K562 (cell line): Measurements from ENCODE around the gene ZFPM1. TPM values are rescaled to one million over a fixed set of nuclear protein-coding genes. Genes with fewer than 3 reads are reported as not detected.
A peak's percentile ranks its signal among the peaks of the same experiment; 100 is the strongest.

Source experiments
- ATAC-seq: fragments of 200-7000 bp; cut with Tn5 transposase; 3 replicates; pipeline ENCODE4 v1.9.1; 2020; ENCODE audit warnings: moderate library complexity
- BruUV-seq: library from RNA; stranded (reverse); fragments of 400-500 nt; replicated peaks from 2 replicates; lab custom pipeline; 2021; lab: Mats Ljungman, UMichigan
- CTCF ChIA-PET: fragments of 300-600 bp; formaldehyde crosslinking; extraction: SDS; loops from one replicate; lab custom pipeline; 2021; ENCODE audit warnings: low intra/inter-chr PET ratio; lab: Yijun Ruan, JAX
- POLR2A ChIA-PET: fragments of 300-600, 350-650 bp; sonication (Branson Sonifier 250); formaldehyde crosslinking; extraction: SDS; loops from one replicate; lab custom pipeline; 2021; ENCODE audit warnings: antibody characterized with exemption, inconsistent platforms; lab: Yijun Ruan, JAX
- DNase-seq, 4 experiments: peaks; one replicate each; pipeline versions ENCODE4 v3.0.0 to v3.0.0-alpha.2; 2011 to 2018; ENCODE audit warnings: low spot score in 3 of 4, mixed read lengths in 3 of 4; ENCODE audit errors: extremely low read depth in 1 of 4
- FAIRE-seq: peaks from 2 replicates; lab custom pipeline; 2011; peaks lifted over from hg19 to GRCh38; lab: Jason Lieb, UNC
- H2AFZ ChIP-seq: 2 replicates; pipeline ENCODE4 v1.6.0; 2011; ENCODE audit warnings: low read depth, low read length, control low read depth, inconsistent platforms
- H3K27ac ChIP-seq: fragments of 200-600 bp; 3 replicates; pipeline ENCODE4 v1.8.0; 2011; ENCODE audit warnings: low read depth, mild to moderate bottlenecking, control low read depth, inconsistent platforms, low read length, moderate library complexity, mixed read lengths; ENCODE audit errors: extremely low read depth
- H3K27me3 ChIP-seq, 2 experiments: fragments of 300-600 bp in 1 of 2; 2 replicates in 1 of 2; 3 replicates in 1 of 2; pipeline versions ENCODE4 v1.6.0 to v1.8.0; 2011; ENCODE audit warnings: inconsistent platforms in 2 of 2, low read length in 2 of 2, mild to moderate bottlenecking in 1 of 2, mixed read lengths in 1 of 2, moderate library complexity in 1 of 2; ENCODE audit not compliant: control insufficient read depth in 2 of 2, insufficient read depth in 2 of 2
- H3K36me3 ChIP-seq: fragments of 300-600 bp; 3 replicates; pipeline ENCODE4 v1.8.0; 2011; ENCODE audit warnings: mild to moderate bottlenecking, low read length, inconsistent platforms; ENCODE audit not compliant: control insufficient read depth, insufficient read depth
- H3K4me1 ChIP-seq, 2 experiments: fragments of 200-600 bp in 1 of 2; replicated peaks in 1 of 2; 2 replicates in 1 of 2; 3 replicates in 1 of 2; pipeline versions ENCODE4 v1.5.1 to v1.8.0; 2011; ENCODE audit warnings: inconsistent platforms in 2 of 2, low read length in 2 of 2, mild to moderate bottlenecking in 1 of 2, mixed read lengths in 1 of 2, moderate library complexity in 1 of 2; ENCODE audit not compliant: control insufficient read depth in 2 of 2, insufficient read depth in 2 of 2
- H3K4me2 ChIP-seq: 2 replicates; pipeline ENCODE4 v1.6.1; 2011; ENCODE audit warnings: low read length, control low read depth, inconsistent platforms, mixed read lengths; ENCODE audit not compliant: insufficient read depth
- H3K4me3 ChIP-seq: fragments of 200-600 bp; sonication (generic), shearing (Covaris generic); 2 replicates; pipeline ENCODE4 v1.5.1; 2016; ENCODE audit warnings: control low read depth, inconsistent platforms
- H3K79me2 ChIP-seq: fragments of 200-600 bp; 3 replicates; pipeline ENCODE4 v1.8.0; 2011; ENCODE audit warnings: low read length, inconsistent platforms; ENCODE audit not compliant: control insufficient read depth, insufficient read depth
- H3K9ac ChIP-seq, 2 experiments: 2 replicates each; pipeline versions ENCODE4 v1.6.0 to v1.6.1; 2011; ENCODE audit warnings: low read depth in 2 of 2, low read length in 2 of 2, control low read depth in 1 of 2, inconsistent platforms in 1 of 2, mild to moderate bottlenecking in 1 of 2, mixed read lengths in 1 of 2; ENCODE audit not compliant: insufficient read depth in 1 of 2
- H3K9me1 ChIP-seq: one replicate; pipeline ENCODE4 v1.6.0; 2011; ENCODE audit warnings: inconsistent platforms, mild to moderate bottlenecking, low read length, moderate library complexity; ENCODE audit not compliant: control insufficient read depth, insufficient read depth
- H3K9me3 ChIP-seq: replicated peaks from 2 replicates; pipeline ENCODE4 v1.5.1; 2011; ENCODE audit warnings: low read depth, low read length, inconsistent platforms; ENCODE audit not compliant: control insufficient read depth, insufficient read depth
- H4K20me1 ChIP-seq: replicated peaks from 2 replicates; pipeline ENCODE4 v1.6.1; 2011; ENCODE audit warnings: low read length, inconsistent platforms, mixed read lengths; ENCODE audit not compliant: control insufficient read depth, insufficient read depth
- HNRNPL ChIP-seq: fragments of 200-400 bp; formaldehyde crosslinking; IDR thresholded peaks from 2 replicates; pipeline ENCODE4 v1.6.1; 2017; ENCODE audit warnings: low read depth, mild to moderate bottlenecking, low read length
- L3MBTL2 ChIP-seq: fragments of 450-650 bp; IDR thresholded peaks from 2 replicates; pipeline ENCODE4 v1.6.1; 2016; ENCODE audit warnings: mild to moderate bottlenecking, moderate library complexity
- NFIC ChIP-seq: fragments of 450-650 bp; IDR thresholded peaks from 2 replicates; pipeline ENCODE4 v1.6.1; 2017; ENCODE audit warnings: mild to moderate bottlenecking, inconsistent platforms
- NFIX ChIP-seq: fragments of 250-450 bp; sonication (Bioruptor Pico); IDR thresholded peaks from 2 replicates; pipeline ENCODE4 v1.4.0; 2020; ENCODE audit warnings: low read depth, mild to moderate bottlenecking, moderate library complexity
- POLR2G ChIP-seq: fragments of 200-400 bp; formaldehyde crosslinking; IDR thresholded peaks from 2 replicates; pipeline ENCODE4 v1.6.1; 2017; ENCODE audit warnings: low read depth, mild to moderate bottlenecking, antibody characterized with exemption, low read length, moderate library complexity
- RBM22 ChIP-seq: fragments of 200-400 bp; formaldehyde crosslinking; IDR thresholded peaks from 2 replicates; pipeline ENCODE4 v1.6.1; 2018; ENCODE audit warnings: low read length, low read depth; ENCODE audit not compliant: poor library complexity, severe bottlenecking
- RREB1 ChIP-seq: fragments of 250-450 bp; sonication (Bioruptor Pico); IDR thresholded peaks from 2 replicates; pipeline ENCODE4 v1.4.0; 2020
- WGBS: fragments of 100-300 bp; shearing (Covaris generic); methylation state at CpG from one replicate; pipeline ENCODE4 v1.1.6; 2016; ENCODE audit warnings: low coverage, mixed read lengths; ENCODE audit not compliant: insufficient coverage; ENCODE audit errors: missing lambda C conversion rate; 5-methylcytosine and 5-hydroxymethylcytosine counted together
- in situ Hi-C: fragments of 300-500 bp; cut with MboI; formaldehyde crosslinking; loops from 4 replicates; pipeline ENCODE4 v1.15.0; 2018; ENCODE audit warnings: inconsistent platforms, mixed read lengths
- intact Hi-C: fragments of 100-400 bp; cut with micrococcal nuclease; formaldehyde crosslinking; loops from 2 replicates; pipeline ENCODE4 v1.14.2; 2022
- polyA plus RNA-seq, 8 experiments: library from polyadenylated mRNA; depleted of rRNA in 4 of 8; stranded (reverse) in 5 of 8; unstranded in 3 of 8; fragments of >200 nt; fragmentation: Nextera tagmentation in 2 of 8; fragmentation: Illumina TruSeq in 1 of 8; extraction: Ambion mirVana in 2 of 8; extraction: Trizol in 1 of 8; gene quantifications; 2 replicates each; pipeline versions ENCODE4 v1.2.1 to v1.2.3, GENCODE V29; 2011 to 2014; ENCODE audit warnings: inconsistent platforms in 1 of 8, missing spikeins in 1 of 8
- total RNA-seq, 7 experiments: library from RNA; depleted of rRNA in 6 of 7; stranded (reverse); fragments of >200 nt in 6 of 7; fragmentation: Illumina TruSeq in 2 of 7; extraction: Trizol in 2 of 7; gene quantifications; 2 replicates each; pipeline versions ENCODE4 v1.2.1 to v1.2.3, GENCODE V29; 2011 to 2021; ENCODE audit warnings: low replicate concordance in 1 of 7
- TF ChIP-seq, protein P1 (sequence below), 3 experiments: IDR thresholded peaks in 2 of 3; conservative IDR thresholded peaks in 1 of 3; 2 replicates each; pipeline ENCODE4 v1.5.1; 2011 to 2012; ENCODE audit warnings: low read length in 3 of 3, mild to moderate bottlenecking in 3 of 3, control low read depth in 2 of 3, improper control_type of control experiment in 1 of 3, inconsistent platforms in 1 of 3, low read depth in 1 of 3, mixed read lengths in 1 of 3, moderate library complexity in 1 of 3; ENCODE audit not compliant: insufficient read depth in 2 of 3

The ZFPM1 gene
- total and polyA plus RNA-seq, 9 of the 15 experiments (the other 6 are each of a cell fraction or from before 2014, with no cell fraction given): 0.03 to 35.9 (median 1.4) TPM

DNA sequence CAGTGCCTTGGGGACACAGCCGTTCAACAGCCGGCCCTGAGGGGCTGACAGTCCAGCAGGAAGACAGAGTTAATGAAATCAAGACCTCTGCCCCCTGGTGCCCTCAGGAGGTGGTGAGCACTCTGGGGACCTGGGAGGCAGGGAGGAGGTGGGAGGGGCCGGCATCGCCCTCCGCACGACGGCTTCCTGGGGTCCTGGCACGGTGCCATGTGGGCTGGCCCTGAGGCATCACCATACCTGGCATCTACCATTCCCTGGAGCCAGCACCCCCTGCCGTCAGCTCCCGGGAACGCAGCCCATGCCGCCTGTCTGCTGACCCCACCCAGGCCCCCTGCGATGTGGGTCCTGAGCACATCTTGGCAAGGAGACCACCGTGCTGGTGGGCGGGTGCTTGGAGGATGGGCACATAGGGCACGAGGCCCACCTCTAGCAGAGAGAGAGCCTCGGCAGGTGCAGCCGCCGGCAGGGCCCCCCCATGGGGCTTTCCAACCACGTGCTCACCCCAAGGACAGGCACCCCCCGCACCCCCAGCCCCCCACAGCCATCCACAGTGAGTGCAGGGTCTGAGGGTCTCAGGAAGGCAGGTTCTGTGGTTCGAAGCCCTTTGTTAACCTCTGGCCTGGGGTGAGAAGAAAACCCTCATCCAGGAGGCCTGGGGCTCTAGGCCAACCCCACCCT, 52.5 kb downstream of the ZFPM1 start:
- H4K20me1 ChIP-seq: no peaks in the 10 kb centered on the region
- no peak overlapping the region for H3K4me2 ChIP-seq
- in situ Hi-C loops: no loop called here
- peaks cover 59% of the 10 kb centered on the region; the same call in 2 of the 3 replicates for H3K36me3 ChIP-seq
- peaks cover 48% of the 10 kb centered on the region for H3K79me2 ChIP-seq
- no peak overlapping the region for H2AFZ ChIP-seq
- peaks cover 31 to 96% of the 10 kb centered on the region in 2 experiments for H3K4me1 ChIP-seq
- no peak for FAIRE-seq
- no peaks in the 10 kb centered on the region for H3K9me3 ChIP-seq
- TF ChIP-seq HNRNPL: 0 out of 2 replicates have a peak, but pooled peaks have one; percentile 24
- peak; percentile 33 for TF ChIP-seq RBM22
- TF ChIP-seq, protein P1, sequence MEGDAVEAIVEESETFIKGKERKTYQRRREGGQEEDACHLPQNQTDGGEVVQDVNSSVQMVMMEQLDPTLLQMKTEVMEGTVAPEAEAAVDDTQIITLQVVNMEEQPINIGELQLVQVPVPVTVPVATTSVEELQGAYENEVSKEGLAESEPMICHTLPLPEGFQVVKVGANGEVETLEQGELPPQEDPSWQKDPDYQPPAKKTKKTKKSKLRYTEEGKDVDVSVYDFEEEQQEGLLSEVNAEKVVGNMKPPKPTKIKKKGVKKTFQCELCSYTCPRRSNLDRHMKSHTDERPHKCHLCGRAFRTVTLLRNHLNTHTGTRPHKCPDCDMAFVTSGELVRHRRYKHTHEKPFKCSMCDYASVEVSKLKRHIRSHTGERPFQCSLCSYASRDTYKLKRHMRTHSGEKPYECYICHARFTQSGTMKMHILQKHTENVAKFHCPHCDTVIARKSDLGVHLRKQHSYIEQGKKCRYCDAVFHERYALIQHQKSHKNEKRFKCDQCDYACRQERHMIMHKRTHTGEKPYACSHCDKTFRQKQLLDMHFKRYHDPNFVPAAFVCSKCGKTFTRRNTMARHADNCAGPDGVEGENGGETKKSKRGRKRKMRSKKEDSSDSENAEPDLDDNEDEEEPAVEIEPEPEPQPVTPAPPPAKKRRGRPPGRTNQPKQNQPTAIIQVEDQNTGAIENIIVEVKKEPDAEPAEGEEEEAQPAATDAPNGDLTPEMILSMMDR (IDR thresholded peaks at IDR 0.05 in 2 of 3, conservative IDR thresholded peaks at IDR 0.05 in 1 of 3; ENCODE audit: insufficient read depth in 2 of 3, low read depth in 1 of 3, low read length in 3 of 3): 0 out of 6 replicates have a peak, but pooled peaks of 1 of the 3 experiments have one; percentile 24
- TF ChIP-seq L3MBTL2: no peak
- no peak for TF ChIP-seq RREB1 (CRISPR knock-in tag)
- TF ChIP-seq NFIX (CRISPR knock-in tag): peak; percentile 44; the same call in 1 of the 2 replicates
- peak; percentile 50 for TF ChIP-seq POLR2G
- peak; percentile 96 for TF ChIP-seq NFIC
- TF ChIP-seq, all 486 proteins: peak for 6
- ATAC-seq (no peak), DNase-seq (peak in 2 of 4 experiments; percentile 50 to 53)
- Histone ChIP-seq H3K9me1 (peaks cover 6% of the 10 kb centered on the region), H3K27ac (no peak overlapping the region), H3K27me3 (no peaks in the 10 kb centered on the region), H3K4me3 (no peak overlapping the region), H3K9ac (0 out of 4 replicates have a peak overlapping the region, but pooled peaks of 1 of the 2 experiments have one; percentile 1)
- no TSS peak for BruUV-seq
- intact Hi-C loops: no loop called here
- POLR2A ChIA-PET: no interaction called here
- WGBS: 90% methylated on average over 9 of the region's 22 CpGs
- CTCF ChIA-PET: no interaction called here
